T-helper 2 cell treated with Interferon-gamma antibody and Interleukin-4, amounts not matched to agents 5 μg/mL and 100 μg/mL, for 36 hours (primary cell): Measurements from ENCODE around the gene FTCD.
"Not testable (repeated sequence)": the region's sequence is repeated elsewhere in the genome, so short reads cannot be mapped to it uniquely, and the experiment has no call there.

Experiments
- DNase-seq: peaks from one replicate; pipeline ENCODE4 v3.0.0; 2021; ENCODE audit warnings: low spot score
- H3K27ac Mint-ChIP-seq: one replicate; pipeline ENCODE4 v1.8.0; 2021; ENCODE audit warnings: mild to moderate bottlenecking, mixed read lengths
- H3K27me3 Mint-ChIP-seq: one replicate; pipeline ENCODE4 v1.8.0; 2021; ENCODE audit warnings: low read depth, mixed read lengths
- H3K36me3 Mint-ChIP-seq: one replicate; pipeline ENCODE4 v1.8.0; 2021; ENCODE audit warnings: low read depth, mixed read lengths
- H3K4me1 Mint-ChIP-seq: one replicate; pipeline ENCODE4 v1.8.0; 2021; ENCODE audit warnings: low read depth, mixed read lengths
- H3K4me3 Mint-ChIP-seq: one replicate; pipeline ENCODE4 v1.8.0; 2022; ENCODE audit warnings: mild to moderate bottlenecking, moderate library complexity, mixed read lengths
- H3K9me3 Mint-ChIP-seq: one replicate; pipeline ENCODE4 v1.8.0; 2021; ENCODE audit warnings: mixed read lengths

FTCD gene

GRCh38 chr21:46171585-46171984, 16.2 kb upstream of the FTCD start:
- H3K27ac Mint-ChIP-seq, result no peak overlapping the region
- peaks cover 21% of the 10 kb centered on the region for H3K9me3 Mint-ChIP-seq
- H3K4me1 Mint-ChIP-seq, result peaks cover 5% of the 10 kb centered on the region
- peaks cover 2% of the 10 kb centered on the region for H3K36me3 Mint-ChIP-seq
- H3K4me3 Mint-ChIP-seq, result no peak overlapping the region
- DNase-seq, result no peak
- peaks cover 17% of the 10 kb centered on the region for H3K27me3 Mint-ChIP-seq

- H3K9me3 Mint-ChIP-seq, result peaks cover 14% of the 10 kb centered on the region
- not testable (repeated sequence) for H3K4me3 Mint-ChIP-seq
Observed at GRCh38 chr21:46170436-46171193, 15.2 kb upstream of the FTCD start.

GRCh38 chr21:46168659-46169386, 13.4 kb upstream of the FTCD start:
- Mint-ChIP-seq H3K9me3 (no peaks in the 10 kb centered on the region), H3K27me3 (no peaks in the 10 kb centered on the region), H3K4me1 (peaks cover 5% of the 10 kb centered on the region), H3K27ac (no peak overlapping the region), H3K4me3 (no peak overlapping the region), H3K36me3 (no peaks in the 10 kb centered on the region)
- no peak for DNase-seq

More at GRCh38 chr21:46170436-46171193, 15.2 kb upstream of the FTCD start:
- H3K27me3 Mint-ChIP-seq, result peaks cover 11% of the 10 kb centered on the region
- H3K27ac Mint-ChIP-seq, H3K36me3 Mint-ChIP-seq, DNase-seq, H3K4me1 Mint-ChIP-seq: not testable (repeated sequence)

- no peaks in the 10 kb centered on the region for H3K9me3 Mint-ChIP-seq
- H3K4me1 Mint-ChIP-seq, result peaks cover 5% of the 10 kb centered on the region
- H3K36me3 Mint-ChIP-seq, result no peaks in the 10 kb centered on the region
- H3K27me3 Mint-ChIP-seq, result no peaks in the 10 kb centered on the region
- H3K4me3 Mint-ChIP-seq, result no peak overlapping the region
- no peak overlapping the region for H3K27ac Mint-ChIP-seq
- no peak for DNase-seq
Observed at GRCh38 chr21:46168238-46168637, 12.9 kb upstream of the FTCD start.

- Mint-ChIP-seq H3K27ac (no peak overlapping the region), H3K9me3 (no peaks in the 10 kb centered on the region), H3K4me3 (no peak overlapping the region), H3K36me3 (no peaks in the 10 kb centered on the region), H3K4me1 (no peaks in the 10 kb centered on the region), H3K27me3 (no peaks in the 10 kb centered on the region)
- DNase-seq, result no peak
Observed at GRCh38 chr21:46165098-46165497, 9.7 kb upstream of the FTCD start.

- no peaks in the 10 kb centered on the region for H3K4me1 Mint-ChIP-seq
- no peaks in the 10 kb centered on the region for H3K36me3 Mint-ChIP-seq
- no peak overlapping the region for H3K27ac Mint-ChIP-seq
- DNase-seq, result no peak
- H3K9me3 Mint-ChIP-seq, result no peaks in the 10 kb centered on the region
- no peaks in the 10 kb centered on the region for H3K27me3 Mint-ChIP-seq
- H3K4me3 Mint-ChIP-seq, result no peak overlapping the region
Observed at GRCh38 chr21:46163380-46163779, 8.0 kb upstream of the FTCD start.

GRCh38 chr21:46161633-46162592, 6.5 kb upstream of the FTCD start:
- Mint-ChIP-seq H3K4me3 (no peak overlapping the region), H3K4me1 (no peaks in the 10 kb centered on the region), H3K27me3 (no peaks in the 10 kb centered on the region), H3K27ac (no peak overlapping the region), H3K9me3 (no peaks in the 10 kb centered on the region), H3K36me3 (no peaks in the 10 kb centered on the region)
- DNase-seq, result no peak

- H3K27me3 Mint-ChIP-seq, result no peaks in the 10 kb centered on the region
- no peaks in the 10 kb centered on the region for H3K36me3 Mint-ChIP-seq
- no peaks in the 10 kb centered on the region for H3K9me3 Mint-ChIP-seq
- H3K27ac Mint-ChIP-seq, result no peak overlapping the region
- H3K4me3 Mint-ChIP-seq, result no peak overlapping the region
- no peaks in the 10 kb centered on the region for H3K4me1 Mint-ChIP-seq
- DNase-seq, result no peak
Observed at GRCh38 chr21:46160907-46161632, 5.7 kb upstream of the FTCD start.

GRCh38 chr21:46160657-46160906, 5.2 kb upstream of the FTCD start:
- no peaks in the 10 kb centered on the region for H3K36me3 Mint-ChIP-seq
- DNase-seq, result no peak
- H3K27ac Mint-ChIP-seq, result no peak overlapping the region
- no peaks in the 10 kb centered on the region for H3K27me3 Mint-ChIP-seq
- H3K4me3 Mint-ChIP-seq, result no peak overlapping the region
- no peaks in the 10 kb centered on the region for H3K4me1 Mint-ChIP-seq
- no peaks in the 10 kb centered on the region for H3K9me3 Mint-ChIP-seq

- DNase-seq, result no peak
- no peaks in the 10 kb centered on the region for H3K9me3 Mint-ChIP-seq
- H3K27ac Mint-ChIP-seq, result no peak overlapping the region
- H3K4me3 Mint-ChIP-seq, result no peak overlapping the region
- no peaks in the 10 kb centered on the region for H3K36me3 Mint-ChIP-seq
- H3K27me3 Mint-ChIP-seq, result no peaks in the 10 kb centered on the region
- no peaks in the 10 kb centered on the region for H3K4me1 Mint-ChIP-seq
Observed at GRCh38 chr21:46159841-46160656, 4.7 kb upstream of the FTCD start.

GRCh38 chr21:46159390-46159789, 4.0 kb upstream of the FTCD start:
- Mint-ChIP-seq H3K36me3 (no peaks in the 10 kb centered on the region), H3K4me1 (no peaks in the 10 kb centered on the region), H3K27ac (no peak overlapping the region), H3K4me3 (no peak overlapping the region), H3K9me3 (no peaks in the 10 kb centered on the region), H3K27me3 (no peaks in the 10 kb centered on the region)
- DNase-seq, result no peak

GRCh38 chr21:46158666-46159300, 3.4 kb upstream of the FTCD start:
- Mint-ChIP-seq H3K36me3 (no peaks in the 10 kb centered on the region), H3K4me1 (no peaks in the 10 kb centered on the region), H3K27ac (no peak overlapping the region)

More at GRCh38 chr21:46158666-46159300, 3.4 kb upstream of the FTCD start:
- Mint-ChIP-seq H3K9me3 (no peaks in the 10 kb centered on the region), H3K27me3 (no peaks in the 10 kb centered on the region), H3K4me3 (no peak overlapping the region)
- no peak for DNase-seq
